ENCODE data around the gene DUSP2. TPM values are rescaled to one million over a fixed set of nuclear protein-coding genes. Genes with fewer than 3 reads are reported as not detected.

The DUSP2 gene
- total and polyA plus RNA-seq, 9 of the 15 experiments (the other 6 are each of a cell fraction or from before 2014, with no cell fraction given) = 0.04 to 0.18 TPM; not detected in 7

GRCh38 chr2:96116879-96117533 lies 28.2 kb downstream of the DUSP2 start (continued):
- TF ChIP-seq RBM17 (IDR thresholded peaks at IDR 0.05; ENCODE audit: borderline replicate concordance, low read depth, low read length) (no peak), MEF2D (tag; conservative IDR thresholded peaks at IDR 0.05; ENCODE audit: low read depth) (no peak), E2F5 (CRISPR knock-in tag; IDR thresholded peaks at IDR 0.05) (no peak), IRF2 (CRISPR knock-in tag; IDR thresholded peaks at IDR 0.05) (no peak), ETV5 (CRISPR knock-in tag; IDR thresholded peaks at IDR 0.05; ENCODE audit: low read depth) (no peak), HLTF (IDR thresholded peaks at IDR 0.05) (no peak), MLX (CRISPR knock-in tag; conservative IDR thresholded peaks at IDR 0.05) (no peak), ARID1B (IDR thresholded peaks at IDR 0.05) (no peak), BDP1 (IDR thresholded peaks at IDR 0.05; ENCODE audit: insufficient read depth, insufficient read length) (no peak), HDAC6 (IDR thresholded peaks at IDR 0.05; ENCODE audit: low read depth, low read length) (no peak), VEZF1 (CRISPR knock-in tag; IDR thresholded peaks at IDR 0.05) (no peak; the same call in 1 of the 2 replicates), TCFL5 (CRISPR knock-in tag; conservative IDR thresholded peaks at IDR 0.05) (no peak), SMAD4 (CRISPR knock-in tag; conservative IDR thresholded peaks at IDR 0.05) (no peak), MBD1 (CRISPR knock-in tag; IDR thresholded peaks at IDR 0.05) (no peak), RNF2 (IDR thresholded peaks at IDR 0.05) (no peak), NFIX (CRISPR knock-in tag; IDR thresholded peaks at IDR 0.05; ENCODE audit: low read depth) (no peak), SIN3B (IDR thresholded peaks at IDR 0.05; ENCODE audit: low read depth) (peak; percentile 53; the same call in 1 of the 2 replicates), RREB1 (CRISPR knock-in tag; IDR thresholded peaks at IDR 0.05) (no peak)

Measured in K562 (cell line).